ENCODE results near the gene DZIP1L.
"Not testable (repeated sequence)": the region's sequence is repeated elsewhere in the genome, so short reads cannot be mapped to it uniquely, and the experiment has no call there.

DNA sequence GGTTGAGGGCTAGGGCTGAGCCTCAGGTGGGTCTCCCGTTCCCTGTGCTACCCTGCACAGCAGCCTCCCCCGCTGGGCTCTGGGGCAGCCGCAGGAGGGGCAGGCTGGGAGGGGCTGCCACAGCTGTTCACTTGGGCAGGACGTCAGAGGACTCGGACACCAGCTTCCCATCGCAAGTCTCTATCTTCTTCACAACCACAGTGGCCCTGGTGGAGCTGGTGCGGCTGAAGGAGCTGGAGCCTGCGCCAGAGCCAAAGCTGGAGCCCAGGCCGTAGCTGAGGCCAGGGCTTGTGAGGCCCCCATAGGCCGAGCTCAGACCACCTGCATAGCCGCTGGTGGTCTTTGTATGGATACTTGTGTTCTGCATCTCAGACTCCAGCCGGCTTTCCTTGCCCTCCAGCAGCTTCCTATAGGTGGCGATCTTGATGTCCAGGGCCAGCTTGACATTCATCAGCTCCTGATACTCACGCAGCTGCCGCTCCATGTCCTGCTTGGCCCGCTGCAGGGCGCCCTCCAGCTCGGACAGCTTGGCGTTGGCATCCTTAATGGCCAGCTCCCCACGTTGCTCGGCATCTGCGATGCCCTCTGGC lies 14.0 kb downstream of the DZIP1L start:
- TF ChIP-seq, protein P1, sequence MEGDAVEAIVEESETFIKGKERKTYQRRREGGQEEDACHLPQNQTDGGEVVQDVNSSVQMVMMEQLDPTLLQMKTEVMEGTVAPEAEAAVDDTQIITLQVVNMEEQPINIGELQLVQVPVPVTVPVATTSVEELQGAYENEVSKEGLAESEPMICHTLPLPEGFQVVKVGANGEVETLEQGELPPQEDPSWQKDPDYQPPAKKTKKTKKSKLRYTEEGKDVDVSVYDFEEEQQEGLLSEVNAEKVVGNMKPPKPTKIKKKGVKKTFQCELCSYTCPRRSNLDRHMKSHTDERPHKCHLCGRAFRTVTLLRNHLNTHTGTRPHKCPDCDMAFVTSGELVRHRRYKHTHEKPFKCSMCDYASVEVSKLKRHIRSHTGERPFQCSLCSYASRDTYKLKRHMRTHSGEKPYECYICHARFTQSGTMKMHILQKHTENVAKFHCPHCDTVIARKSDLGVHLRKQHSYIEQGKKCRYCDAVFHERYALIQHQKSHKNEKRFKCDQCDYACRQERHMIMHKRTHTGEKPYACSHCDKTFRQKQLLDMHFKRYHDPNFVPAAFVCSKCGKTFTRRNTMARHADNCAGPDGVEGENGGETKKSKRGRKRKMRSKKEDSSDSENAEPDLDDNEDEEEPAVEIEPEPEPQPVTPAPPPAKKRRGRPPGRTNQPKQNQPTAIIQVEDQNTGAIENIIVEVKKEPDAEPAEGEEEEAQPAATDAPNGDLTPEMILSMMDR (IDR thresholded peaks at IDR 0.05) = not testable (repeated sequence)
- not testable (repeated sequence) for TF ChIP-seq POLR2A, POLR2AphosphoS5 (IDR thresholded peaks at IDR 0.05)

Data from prostate gland (tissue), 2 donors.